C4-2B (cell line): Measurements from ENCODE around the gene SPINT2.
A peak's percentile ranks its signal among the peaks of the same experiment; 100 is the strongest.

ENCODE experiments used
- H3K27ac ChIP-seq: fragments of 450-650 bp; 2 replicates; pipeline ENCODE4 v1.5.1; 2017
- CTCF ChIP-seq: fragments of 450-650 bp; conservative IDR thresholded peaks from 2 replicates; pipeline ENCODE4 v1.5.1; 2017; ENCODE audit warnings: mild to moderate bottlenecking
- ZFX ChIP-seq: fragments of 450-650 bp; IDR thresholded peaks from 2 replicates; pipeline ENCODE4 v1.6.1; 2017

SPINT2 gene

GRCh38 chr19:38290631-38291147 lies 26.3 kb downstream of the SPINT2 start:
- peak overlapping the region; percentile 81 for H3K27ac ChIP-seq
- no peak for TF ChIP-seq CTCF
- peak; percentile 92; the same call in 1 of the 2 replicates for TF ChIP-seq ZFX

- no peak for TF ChIP-seq ZFX
- no peak for TF ChIP-seq CTCF
- peak overlapping the region; percentile 81 for H3K27ac ChIP-seq
Measured at GRCh38 chr19:38291855-38292254, 27.5 kb downstream of the SPINT2 start.

GRCh38 chr19:38293281-38293680 lies 28.9 kb downstream of the SPINT2 start:
- no peak overlapping the region for H3K27ac ChIP-seq
- TF ChIP-seq ZFX (no peak), CTCF (no peak)

GRCh38 chr19:38294090-38294489 lies 29.7 kb downstream of the SPINT2 start:
- no peak overlapping the region for H3K27ac ChIP-seq

GRCh38 chr19:38298821-38299680 lies 34.7 kb downstream of the SPINT2 start:
- H3K27ac ChIP-seq = peak overlapping the region; percentile 78
- TF ChIP-seq CTCF (no peak), ZFX (no peak)

More at GRCh38 chr19:38294090-38294489, 29.7 kb downstream of the SPINT2 start:
- TF ChIP-seq CTCF = no peak
- TF ChIP-seq ZFX = no peak

GRCh38 chr19:38303517-38304351 lies 39.4 kb downstream of the SPINT2 start, which contains the start of gene C19orf33:
Gene C19orf33, plus strand, starts transcription at chr19:38304251. Its CDS starts 11 bp downstream, at chr19:38304262.
- no peak within 1 kb of the TSS for H3K27ac ChIP-seq
- TF ChIP-seq CTCF (no peak), ZFX (no peak)
